Fibroblast of skin of right biceps (primary cell): Measurements from ENCODE around the gene CACNG8.
"Not testable (repeated sequence)": the region's sequence is repeated elsewhere in the genome, so short reads cannot be mapped to it uniquely, and the experiment has no call there.

Source experiments
- DNase-seq: peaks from one replicate; pipeline ENCODE4 v3.0.0-alpha.2; 2013

Gene CACNG8

DNA sequence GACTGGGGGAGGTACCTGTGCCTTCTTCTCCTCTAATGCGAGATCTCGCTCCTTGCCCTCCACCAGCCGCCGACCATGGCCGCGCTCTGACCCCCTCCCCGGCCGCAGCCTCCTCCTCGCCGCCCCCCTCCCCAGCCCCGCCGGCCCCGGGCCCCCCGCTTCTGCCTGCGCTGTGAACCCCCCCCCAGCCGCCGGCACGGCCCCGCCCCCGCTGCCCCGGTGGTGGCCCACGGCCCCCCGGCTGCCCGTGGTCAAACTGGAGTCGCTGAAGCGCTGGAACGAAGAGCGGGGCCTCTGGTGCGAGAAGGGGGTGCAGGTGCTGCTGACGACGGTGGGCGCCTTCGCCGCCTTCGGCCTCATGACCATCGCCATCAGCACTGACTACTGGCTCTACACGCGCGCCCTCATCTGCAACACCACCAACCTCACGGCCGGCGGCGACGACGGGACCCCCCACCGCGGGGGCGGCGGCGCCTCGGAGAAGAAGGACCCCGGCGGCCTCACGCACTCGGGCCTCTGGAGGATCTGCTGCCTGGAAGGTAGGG, at the start of gene CACNG8:
CACNG8 (plus strand) TSS at position 51 of the 545 bp plus-strand sequence.
- no peak for DNase-seq

DNA sequence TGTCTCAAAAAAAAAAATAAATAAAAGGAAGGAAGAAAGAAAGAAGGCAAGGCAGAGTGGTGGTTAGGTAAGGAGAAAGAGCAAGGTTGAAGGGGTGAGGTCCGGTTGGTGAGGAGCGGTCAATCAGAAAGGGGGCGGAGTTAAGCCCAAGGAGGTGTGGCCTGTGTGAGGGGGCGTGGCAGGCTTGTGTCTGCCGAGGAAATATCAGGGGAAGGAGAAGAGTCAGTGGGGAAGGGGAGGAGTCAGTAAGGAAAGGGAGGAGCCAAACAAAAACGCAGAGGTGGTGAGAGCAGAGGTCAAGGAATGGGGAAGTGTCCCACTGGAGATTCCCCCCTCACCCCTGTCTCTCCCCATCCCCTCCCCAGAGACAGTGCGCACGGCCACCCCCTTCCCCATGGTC, 47.7 kb upstream of the CACNG8 start:
- DNase-seq, result no peak

DNA sequence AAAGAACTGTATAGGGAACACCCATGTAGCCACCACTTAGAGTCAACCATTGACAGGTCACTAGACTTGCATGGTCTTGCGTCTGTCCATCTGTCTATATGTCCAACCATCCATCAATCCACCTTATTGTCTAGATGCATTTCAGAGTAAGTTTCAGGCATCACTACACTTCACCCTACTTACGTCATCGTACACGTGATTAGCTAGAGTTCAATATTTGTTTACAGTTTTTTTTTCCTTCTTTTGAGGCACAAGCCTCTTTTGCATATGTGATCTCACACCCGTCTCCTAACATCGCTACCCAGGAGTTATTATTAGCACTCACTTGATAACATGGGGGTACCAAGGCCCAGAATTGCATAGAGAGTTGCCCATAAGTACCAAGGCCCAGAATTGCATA, 46.7 kb upstream of the CACNG8 start:
- no peak for DNase-seq

DNA sequence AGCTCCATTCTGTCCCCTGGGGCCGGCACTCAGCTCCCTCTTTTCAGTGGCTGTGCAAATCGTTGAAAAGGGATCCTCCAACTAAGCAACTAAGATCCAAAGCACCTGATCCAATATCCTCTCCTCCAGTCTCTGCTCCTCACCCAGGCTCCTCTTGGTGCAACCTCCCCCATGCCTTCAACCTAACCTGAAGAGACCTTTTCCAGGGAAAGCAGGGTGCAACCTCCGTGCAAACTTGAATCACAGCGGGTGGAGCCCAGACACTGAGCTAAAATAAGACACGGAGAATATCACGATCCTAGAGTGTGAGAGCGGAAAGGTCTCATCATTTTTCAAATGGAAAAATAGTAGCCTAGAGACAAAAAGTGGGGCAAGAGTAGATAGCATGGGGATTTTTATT, 45.4 kb upstream of the CACNG8 start:
- DNase-seq, result no peak

DNA sequence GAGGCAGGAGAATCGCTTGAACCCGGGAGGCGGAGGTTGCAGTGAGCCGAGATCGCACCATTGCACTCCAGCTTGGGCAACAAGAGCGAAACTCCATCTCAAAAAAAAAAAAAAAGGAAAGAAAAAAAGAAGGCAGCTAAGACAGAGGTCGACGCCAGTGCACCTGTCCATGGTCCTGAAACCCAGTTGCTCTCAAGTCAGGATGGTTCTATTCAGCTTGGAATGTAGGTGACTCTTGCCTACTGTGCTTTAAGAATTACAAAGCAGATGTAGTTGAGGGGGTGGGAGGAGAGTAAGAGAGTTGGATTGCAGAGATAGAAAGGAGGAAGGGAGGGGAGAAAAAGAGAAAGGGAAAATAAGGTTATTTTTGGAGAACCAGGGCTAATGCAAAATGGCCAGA, 35.0 kb upstream of the CACNG8 start:
- peak; percentile 52 for DNase-seq

DNA sequence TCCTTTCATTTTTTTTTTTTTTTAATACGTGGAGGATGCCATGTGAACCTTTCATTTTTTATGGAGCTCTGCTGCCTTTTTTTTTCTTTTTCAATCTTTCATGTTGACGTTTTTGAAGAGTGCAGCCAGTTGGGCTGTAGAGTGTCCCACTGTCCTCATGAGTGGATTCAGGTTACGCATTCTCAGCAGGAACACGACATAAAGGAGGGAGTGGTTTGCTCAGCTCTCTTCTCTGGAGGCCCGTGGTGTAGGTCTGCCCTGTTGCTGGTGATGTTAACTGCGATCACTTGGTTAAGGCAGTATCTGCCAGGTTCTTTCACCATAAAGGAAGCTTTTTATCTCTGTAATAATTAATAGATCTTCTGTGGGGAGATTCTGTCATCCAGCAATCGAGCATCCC, 26.7 kb upstream of the CACNG8 start:
- DNase-seq, result no peak

DNA sequence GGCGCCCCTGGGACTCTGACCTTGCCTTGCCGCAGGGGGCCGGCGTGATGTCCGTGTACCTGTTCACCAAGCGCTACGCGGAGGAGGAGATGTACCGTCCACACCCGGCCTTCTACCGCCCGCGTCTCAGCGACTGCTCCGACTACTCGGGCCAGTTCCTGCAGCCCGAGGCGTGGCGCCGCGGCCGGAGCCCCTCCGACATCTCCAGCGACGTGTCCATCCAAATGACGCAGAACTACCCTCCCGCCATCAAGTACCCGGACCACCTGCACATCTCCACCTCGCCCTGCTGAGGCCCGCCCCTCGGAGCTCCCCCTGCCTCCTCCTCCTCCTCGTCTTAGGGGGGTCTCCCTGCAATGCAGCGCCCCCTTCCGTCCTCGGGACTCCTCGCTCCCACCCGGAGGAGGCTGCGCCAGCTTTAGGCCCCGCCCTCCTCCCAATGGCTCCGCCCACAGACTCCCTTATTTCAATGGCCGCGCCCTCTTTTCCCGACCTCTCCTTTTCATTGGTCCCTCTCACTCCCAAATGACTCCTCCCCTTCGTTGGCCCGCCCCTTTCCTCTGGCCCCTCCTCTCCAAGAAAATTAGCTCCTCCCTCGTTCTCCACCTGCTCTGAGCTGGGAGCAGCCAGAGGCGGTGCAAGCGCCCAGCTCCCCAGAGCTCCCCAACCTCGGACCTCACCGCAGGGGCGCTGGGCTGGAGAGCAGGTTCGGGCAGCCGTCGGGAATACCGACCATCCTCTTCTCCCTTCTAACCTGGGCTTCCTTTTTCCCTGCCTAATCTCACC, 20.5 kb upstream of the CACNG8 start:
- DNase-seq, result peak; percentile 11

DNA sequence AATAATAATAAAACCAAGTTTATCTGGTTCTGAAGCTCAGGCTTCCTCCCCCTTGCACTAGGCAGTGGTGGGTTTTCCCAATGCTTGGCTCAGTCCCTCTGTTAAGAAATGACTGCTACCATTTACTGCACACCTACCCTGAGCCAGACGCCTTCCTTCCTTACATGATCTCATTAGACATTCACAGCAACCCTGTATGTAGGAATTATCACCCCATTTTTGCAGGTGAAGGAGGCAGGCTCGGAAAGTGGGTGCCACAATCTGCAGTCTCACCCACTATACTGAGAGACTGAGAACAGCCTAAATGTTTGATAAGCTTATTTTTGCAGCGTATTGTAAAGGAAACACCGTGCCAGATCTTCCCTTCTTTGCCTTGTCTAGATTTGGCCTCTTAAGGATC, 18.3 kb upstream of the CACNG8 start:
- DNase-seq, result no peak

DNA sequence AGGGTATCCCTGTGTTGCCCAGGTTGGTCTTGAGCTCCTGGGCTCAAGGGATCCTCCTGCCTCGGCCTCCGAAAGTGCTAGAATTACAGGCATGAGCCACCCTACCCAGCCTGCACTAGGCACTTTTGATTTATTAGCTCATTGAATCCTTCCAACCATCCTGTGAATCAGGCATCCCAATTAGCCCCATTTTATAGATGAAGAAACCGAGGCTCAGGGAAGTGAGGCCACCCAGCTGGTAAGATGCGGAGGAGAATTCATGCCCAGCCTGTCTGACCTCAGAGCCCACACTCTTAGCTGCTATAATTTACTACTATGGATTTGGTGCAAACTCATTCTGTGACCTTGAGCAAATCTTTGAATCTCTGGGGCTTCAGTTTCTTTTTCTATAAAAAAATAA, 17.8 kb upstream of the CACNG8 start:
- DNase-seq, result no peak

DNA sequence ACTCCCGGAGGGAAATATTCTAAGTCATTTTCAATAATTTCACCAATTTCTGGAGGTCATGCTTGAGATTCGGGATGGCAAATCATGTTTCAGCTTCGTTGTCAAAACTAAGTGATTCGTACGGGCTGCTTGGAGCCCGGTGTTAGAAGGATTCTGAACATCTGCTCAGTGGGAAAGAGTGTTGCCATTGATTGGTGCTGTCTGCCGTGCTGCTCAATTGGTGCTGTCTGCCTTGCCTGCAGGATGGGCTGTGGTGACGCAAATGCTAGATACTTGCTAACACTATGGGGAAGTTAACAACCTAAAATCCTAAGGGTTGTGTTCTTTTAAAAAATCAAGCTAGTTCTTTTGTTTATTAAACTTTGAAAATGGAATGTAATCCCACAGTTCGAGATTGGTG, 17.3 kb upstream of the CACNG8 start:
- DNase-seq, result no peak

DNA sequence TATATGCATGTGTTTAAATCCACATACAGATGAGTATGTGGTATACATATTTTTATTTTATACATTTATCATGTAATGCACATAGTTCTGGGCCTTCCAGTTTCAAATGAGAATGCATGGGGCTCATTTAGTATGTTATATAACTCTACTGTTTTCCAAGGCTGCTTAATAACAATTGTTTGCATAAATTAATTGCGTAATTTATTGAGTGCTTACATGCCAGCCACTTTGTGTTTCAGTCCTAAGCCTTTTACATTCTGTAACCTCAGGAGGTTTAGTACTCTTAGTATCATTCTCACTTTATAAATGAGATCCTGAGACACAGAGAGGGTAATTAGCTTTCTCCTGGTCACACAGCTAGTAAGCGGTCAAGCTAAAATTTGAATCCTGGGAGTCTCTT, 16.7 kb upstream of the CACNG8 start:
- no peak for DNase-seq

DNA sequence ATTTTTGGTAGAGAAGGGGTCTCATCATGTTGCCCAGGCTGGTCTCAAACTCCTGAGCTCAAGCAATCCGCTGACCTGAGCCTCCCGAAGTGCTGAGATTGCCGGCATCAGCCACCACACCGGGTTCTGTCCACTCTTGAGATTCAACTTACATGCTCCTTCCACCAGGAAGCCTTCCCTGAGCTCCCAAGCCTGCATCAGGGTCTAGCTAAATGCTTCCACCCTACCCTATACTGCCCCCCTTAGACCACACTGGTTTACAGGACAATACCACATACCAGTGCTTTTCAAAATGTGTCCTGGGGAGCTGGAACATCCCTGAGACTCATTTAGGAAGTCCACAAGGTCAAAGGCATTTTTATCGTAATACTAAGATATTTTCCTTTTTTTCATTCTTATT, 15.1 kb upstream of the CACNG8 start:
- DNase-seq, result no peak

DNA sequence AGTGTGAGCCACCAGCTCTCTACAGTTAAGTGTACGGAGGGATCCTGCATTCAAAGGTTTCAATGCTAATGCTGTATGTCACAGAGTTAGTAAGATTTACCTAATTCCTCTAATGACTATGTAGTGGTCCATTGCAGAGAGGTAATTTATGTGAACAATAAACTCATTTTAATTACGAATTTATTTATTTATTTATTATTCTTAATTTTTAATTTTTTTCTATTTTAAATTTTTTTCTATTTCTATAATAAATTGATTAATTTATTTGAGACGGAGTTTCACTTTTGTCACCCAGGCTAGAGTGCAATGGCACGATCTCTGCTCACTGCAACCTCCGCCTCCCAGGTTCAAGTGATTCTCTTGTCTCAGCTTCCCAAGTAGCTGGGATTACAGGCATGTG, 14.1 kb upstream of the CACNG8 start:
- DNase-seq, result not testable (repeated sequence)

DNA sequence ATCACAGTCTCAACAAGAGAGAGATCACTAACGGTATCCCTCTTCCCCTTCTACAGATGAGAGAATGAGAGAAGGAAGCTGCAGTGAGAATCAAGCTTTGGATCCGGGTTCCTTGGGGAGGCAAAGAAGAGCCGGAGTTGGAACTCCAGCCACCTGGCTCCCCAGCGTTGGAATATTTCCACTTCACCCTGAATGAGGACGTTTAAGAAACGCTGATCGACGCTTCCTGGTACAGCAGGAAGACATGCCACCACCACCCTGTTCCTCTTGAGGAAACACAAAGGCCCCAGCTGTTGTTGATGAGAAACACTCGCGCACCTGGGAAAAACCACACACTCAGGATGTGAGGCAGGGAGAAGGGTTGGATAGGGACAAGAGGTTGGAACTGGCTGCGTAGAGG, 11.3 kb upstream of the CACNG8 start:
- no peak for DNase-seq

DNA sequence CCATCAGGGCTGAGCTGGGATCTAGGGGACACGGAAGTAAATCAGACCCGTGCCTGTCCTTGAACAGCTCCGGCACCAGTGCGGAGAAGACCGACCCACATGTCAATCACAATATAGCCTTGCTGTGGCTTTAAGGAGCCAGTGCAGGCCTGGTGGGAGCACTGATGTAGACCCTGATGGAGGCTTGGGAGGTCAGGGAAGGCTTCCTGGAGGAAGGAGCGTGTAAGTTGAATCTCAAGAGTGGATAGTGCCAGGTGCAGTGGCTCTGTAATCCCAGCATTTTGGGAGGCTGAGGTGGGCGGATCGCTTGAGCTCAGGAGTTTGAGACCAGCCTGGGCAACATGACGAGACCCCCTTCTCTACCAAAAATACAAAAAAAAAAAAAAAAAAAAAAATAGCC, 10.8 kb upstream of the CACNG8 start:
- DNase-seq, result no peak

DNA sequence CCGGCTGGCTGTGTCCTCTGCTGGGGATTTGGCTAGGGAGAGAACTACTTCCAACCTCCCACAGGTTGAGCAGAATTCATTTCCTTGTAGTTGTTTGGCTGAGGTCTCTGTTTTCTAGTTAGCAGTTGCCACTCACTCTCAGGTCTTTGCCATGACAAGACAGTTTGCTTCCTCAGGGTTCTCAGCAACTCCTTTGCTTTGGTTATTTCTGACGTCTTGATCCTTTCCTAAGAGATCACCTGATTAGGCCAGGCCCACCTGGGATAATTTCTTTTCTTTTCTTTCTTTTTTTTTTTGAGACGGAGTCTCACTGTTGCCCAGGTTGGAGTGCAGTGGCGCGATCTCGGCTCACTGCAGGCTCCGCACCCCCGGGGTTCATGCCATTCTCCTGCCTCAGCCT, 9.4 kb upstream of the CACNG8 start:
- no peak for DNase-seq

DNA sequence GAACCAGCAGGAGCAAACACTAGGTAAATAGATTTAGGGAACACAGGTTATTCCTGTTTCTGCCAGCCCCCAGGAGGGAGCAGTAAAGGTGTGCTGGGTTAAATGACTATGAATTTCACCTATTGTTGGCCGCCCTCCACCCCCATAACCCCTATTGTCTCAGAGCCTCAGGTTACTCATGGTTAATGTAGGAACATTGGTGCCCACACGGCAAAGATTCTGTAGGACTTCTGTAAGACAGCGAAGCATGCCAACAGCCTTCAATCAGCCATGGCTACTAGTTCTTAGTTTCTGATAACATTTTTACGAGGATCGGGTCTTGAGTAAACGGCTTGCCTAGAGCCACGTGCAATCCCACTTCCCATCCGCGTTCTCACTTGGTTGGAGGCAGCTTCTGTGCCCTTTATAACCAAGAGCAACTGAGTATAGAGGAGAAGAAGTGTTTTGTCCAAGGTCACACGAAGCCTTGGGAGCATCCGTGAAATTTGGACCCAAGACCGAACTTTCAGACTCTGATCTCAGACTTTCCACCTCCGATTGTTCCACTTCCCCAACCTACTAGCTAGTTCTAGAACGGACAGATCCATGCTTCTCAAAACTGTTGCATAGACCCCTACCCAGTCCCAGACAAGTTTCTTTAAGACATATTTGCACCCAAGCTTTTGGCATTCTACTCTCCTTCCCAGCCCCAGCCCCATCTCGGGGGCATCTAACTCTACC, 5.1 kb upstream of the CACNG8 start:
- DNase-seq, result no peak

DNA sequence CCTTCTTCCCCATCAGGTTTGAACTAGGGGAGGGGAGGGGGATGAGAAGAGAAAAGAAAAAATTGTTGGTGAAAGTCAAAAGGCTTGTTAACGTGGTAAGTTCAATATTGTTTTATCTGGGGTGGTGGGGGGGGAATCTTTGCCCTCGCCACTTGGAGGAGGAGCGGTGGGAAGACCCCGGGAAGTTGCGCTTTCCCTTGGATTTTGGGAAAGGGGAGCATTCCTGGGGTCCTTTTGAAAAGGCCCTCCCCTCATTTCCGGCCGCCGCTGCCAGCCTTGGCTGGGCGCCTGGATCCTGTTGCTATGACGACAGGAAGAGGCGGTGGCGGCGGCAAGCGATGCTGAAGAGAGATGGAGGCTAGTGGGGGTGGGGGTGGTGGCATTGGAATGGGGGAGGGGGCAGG, 4.6 kb upstream of the CACNG8 start:
- no peak for DNase-seq

DNA sequence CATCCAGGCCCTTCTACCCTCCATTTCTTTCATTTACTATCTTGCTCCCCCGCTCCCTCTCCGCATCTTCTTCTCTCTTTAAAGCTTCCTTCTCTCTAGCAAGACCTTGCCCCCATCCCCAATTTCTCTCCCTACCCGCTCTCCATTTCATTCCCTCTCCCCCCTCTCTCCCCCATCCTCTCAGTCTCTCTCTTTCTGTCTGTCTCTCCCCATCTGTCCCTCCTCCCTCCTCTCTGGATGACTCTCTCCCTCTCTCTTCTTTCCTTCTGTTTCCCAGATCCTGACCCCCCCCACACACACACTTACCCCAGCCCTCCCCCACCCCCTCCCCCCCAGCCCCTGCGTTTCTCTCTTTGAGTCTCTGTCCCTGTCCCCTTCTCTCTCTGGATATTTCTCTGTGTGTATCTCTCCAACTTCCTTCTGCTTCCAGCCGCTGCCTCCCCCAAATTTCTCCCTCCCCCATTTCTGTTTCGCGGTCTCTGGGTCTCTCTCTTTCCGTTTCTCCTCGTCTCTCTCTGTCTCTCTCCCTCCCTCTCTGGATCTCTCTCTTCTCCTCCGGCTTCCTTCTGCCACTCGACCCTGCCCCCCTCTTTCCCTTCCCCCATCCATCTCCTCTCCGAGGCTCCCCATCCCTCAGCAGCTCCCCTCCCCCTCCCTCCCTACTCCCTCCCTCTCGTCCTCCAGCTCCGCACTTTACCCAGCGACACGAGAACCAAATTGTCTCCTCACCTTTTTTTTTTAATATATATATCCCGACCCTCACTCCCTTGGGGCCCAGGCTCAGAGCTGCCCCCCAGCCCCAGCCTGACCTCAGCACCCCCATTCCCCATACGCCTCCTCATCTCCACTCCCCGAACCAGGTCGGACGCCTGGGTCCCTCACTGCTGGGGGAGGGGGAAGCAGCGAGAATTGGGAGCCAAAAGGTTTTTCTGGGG, 3.6 kb upstream of the CACNG8 start:
- DNase-seq, result no peak

DNA sequence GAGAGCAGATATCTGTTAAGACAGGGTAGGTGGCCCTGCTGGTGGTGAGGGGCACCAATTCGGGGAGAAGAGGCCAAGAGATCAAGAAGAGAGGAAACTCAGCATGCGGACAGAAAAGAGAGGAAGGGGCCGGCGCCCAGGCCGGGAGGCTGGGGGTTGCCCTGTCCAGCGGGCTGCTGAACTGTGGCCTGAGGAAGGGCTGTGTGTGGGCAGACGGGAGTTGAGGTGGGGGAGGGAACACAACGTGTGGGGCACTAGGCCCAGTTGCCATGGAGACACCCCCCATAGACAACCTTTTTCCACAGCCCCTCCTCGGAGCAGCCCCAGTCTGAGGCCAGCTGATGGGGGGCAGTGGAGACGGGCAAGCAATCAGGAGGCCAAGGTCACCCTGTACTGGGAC, 2.5 kb upstream of the CACNG8 start:
- no peak for DNase-seq

DNA sequence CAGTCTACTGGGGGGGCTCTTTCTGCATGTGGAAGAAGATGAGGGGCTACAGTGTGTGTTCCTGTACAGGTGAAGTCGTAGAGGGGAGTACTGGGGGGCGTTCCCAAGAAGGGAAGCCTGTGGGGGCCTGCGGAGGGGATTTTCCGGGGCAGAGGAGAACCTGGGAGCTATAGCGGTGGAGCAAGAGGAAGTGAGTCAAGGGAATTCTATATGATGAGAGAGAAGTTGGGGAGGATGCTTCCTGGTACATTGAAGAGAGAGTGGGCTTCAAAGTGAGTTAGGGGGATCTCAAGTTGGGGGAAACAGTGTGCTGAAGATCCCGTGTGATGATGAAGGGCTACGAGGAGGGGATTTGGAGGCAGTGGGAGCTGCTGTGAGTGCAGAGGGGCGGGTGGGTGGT, 1.9 kb upstream of the CACNG8 start:
- no peak for DNase-seq

DNA sequence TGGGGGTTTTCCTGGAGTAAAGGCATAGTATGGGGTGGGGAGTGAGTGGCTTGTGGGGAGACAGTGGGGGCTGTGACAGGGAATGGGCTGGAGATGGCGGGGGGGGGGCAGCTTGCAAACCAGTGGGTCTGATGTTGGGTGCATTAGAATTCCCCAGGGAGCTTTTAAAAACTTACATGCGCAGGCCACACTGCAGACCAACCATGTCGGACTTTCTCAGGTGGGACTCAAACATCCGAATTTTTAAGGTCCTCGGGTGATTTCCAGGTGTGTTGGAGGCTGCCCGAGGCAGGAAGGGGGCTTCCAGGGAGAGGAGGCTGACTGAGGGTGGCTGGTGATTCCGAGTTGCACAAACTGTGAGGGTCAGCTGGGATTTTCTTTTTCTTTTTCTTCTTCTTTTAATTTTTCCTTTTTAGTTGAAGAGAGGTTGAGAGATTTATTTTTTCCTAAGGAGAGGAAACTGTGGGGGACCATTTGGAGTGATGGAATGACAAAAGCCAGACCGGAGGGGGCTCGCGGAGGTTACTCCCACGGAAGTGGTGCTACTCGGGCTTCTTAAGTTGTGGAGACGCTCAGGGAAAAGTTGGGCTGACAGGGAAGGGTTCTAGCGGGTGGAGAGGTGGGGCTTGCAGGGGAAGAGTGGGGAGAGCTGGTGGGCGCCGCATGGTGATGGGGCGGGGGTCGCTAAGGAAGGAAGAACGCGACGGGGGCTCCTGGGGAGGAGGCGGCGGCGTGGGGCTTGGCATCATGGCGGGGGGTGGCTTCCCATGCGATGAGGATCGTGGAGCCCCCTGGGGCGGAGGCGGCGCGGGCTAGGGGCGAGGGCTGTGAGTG, 997 bp upstream of the CACNG8 start:
- no peak for DNase-seq
